Left forelimb (tissue), 1 donor: ENCODE data around the gene TENM3.
"Not testable (repeated sequence)": the region's sequence is repeated elsewhere in the genome, so short reads cannot be mapped to it uniquely, and the experiment has no call there.

ENCODE experiments used
- DNase-seq: peaks from one replicate; pipeline ENCODE4 v3.0.0-alpha.2; 2018; ENCODE audit warnings: low spot score

The TENM3 gene

DNA sequence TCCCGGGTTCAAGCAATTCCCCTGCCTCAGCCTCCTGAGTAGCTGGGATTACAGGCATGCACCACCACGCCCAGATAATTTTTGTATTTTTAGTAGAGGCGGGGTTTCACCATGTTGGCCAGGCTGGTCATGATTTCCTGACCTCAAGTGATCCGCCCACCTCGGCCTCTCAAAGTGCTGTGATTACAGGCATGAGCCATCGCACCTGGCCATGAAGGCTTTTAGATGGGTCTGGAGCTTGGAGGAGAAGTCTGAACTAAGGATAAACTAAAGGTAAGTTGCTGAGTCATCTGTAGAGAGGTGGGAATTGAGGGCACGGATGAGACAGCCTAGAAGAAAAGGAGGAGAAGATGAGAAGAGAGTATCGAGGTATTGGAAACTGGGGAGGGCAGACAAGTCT, at the start of gene TENM3:
TENM3 (plus strand) TSS at position 199 of the 400 bp plus-strand sequence. CDS start 80,619 bp downstream, outside the sequence.
- DNase-seq: not testable (repeated sequence)

DNA sequence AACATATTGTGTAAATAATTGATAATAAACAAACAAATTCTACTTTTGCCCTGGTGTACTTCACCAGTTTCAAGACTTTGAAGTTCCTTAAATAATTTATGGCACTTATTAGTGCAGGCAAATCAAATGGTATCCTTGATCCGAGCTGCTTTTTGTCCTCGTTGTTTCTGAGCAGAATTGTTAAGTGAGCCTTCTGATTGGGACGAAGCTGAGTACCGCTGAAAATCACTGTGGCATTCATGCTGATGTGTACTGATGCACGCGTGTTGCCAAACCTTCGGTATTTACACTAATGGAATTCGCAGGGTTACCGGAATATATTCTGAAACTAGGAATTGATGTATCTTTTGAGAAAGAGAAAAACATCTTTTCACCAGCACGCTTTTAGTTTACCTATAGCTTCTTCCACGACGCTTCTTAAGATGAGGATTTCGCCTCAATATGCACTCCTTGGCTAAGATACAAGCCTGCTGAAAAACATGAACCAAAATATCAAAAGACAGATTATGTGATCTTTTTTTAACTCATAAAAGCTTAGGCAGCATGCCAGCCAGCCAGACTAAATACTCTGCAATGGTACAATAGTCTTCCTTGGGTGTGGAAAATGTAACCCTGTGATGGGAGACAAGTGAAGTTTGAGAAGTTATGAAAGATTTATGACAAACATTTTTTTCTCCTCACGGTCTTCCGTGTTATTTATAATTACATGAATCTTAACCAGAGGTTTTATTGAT, 48.9 kb upstream of the TENM3 start:
- DNase-seq: no peak

DNA sequence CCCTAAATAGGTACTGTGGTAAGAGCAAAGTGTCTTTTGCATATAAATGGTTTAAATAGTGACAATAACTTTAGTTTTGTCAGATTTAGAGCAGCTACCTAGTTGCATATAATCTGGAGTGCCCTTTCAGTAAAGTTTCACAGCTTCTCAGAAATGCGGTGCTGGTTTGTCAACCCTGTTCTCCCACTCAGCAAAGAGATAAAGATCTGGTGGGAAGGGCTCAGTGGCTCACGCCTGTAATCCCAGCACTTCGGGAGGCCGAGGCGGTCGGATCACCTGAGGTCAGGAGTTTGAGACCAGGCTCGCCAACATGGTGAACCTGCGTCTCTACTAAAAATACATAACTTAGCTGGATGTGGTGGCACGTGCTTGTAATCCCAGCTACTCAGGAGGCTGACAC, 45.6 kb upstream of the TENM3 start:
- no peak for DNase-seq

DNA sequence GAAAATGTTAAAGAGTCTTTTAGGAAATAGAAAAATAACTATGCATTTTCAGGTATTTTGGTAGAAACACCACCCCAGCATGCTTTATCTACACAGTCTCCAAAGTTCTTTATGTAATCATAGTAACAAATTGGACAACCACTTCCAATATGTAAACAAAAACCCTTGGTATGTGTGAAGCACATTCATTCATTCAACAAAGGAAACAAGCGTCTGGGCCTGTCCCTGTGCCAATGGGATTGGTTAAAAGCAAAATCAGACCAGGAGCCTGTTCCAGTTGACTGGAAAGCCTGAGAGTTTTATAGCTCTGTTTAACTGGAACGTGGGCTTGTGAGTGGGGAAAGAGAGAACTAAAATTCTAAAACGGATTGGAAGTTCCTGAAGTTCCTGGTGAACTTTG, 41.3 kb upstream of the TENM3 start:
- DNase-seq: no peak

DNA sequence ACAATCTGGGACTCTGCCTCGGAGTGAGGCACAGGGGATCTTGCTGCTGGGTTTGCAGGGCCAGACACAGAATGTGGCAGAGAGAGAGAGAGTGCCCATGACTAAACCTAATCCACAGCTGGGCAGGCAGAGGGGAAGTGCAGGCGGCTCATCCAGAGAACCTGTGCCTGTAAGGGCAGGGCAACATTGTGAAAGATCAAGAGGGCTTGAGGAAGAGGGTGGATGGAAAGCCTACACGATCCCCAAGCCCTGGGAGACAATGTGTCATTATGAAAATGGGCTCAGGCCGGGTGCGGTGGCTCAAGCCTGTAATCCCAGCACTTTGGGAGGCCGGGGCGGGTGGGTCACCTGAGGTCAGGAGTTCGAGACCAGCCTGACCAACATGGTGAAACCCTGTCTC, 40.6 kb upstream of the TENM3 start:
- DNase-seq: no peak

DNA sequence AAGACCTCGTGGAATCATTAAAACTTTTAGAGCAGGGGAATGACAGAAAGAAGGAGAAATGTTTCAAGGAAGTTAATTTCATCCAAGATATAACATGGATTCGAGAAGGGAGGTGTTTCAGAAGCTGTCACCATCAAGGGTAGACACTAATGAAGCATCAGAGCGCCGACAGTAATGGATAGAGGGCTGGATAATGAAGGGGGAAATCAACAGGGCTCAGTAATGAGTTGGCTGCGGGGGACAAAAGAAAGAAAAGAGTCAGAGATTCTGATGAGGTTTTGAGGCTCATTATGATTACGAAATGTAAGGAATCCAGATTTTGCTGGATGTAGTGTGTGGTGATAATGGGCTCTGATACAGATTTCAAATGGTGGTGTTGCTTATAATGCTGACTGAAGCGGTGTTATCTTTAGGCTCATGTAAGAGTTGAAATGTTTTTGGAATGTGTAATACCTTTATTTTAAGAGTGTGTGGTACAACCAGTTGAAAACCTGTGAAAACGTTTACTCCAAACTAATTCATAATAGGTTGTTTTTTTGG, 39.3 kb upstream of the TENM3 start:
- no peak for DNase-seq

DNA sequence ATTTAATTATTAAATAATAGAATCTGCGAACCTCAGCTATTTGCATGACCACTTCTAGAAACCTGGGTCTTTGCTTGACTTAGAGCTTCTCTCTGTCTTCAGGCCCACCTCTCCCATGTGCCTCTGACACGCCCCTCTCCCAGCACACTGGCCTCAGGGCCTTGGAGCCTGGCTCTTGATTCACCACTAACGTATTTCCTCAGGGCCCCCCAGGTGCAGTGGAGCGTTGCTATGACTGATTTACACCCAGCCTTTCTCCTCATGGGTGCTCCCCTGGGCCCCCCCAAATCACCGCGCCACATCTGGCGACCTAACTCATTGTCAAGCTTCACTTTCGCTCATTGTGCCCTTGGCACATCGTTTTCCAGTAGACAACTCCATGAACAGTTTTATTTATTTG, 37.9 kb upstream of the TENM3 start:
- no peak for DNase-seq

DNA sequence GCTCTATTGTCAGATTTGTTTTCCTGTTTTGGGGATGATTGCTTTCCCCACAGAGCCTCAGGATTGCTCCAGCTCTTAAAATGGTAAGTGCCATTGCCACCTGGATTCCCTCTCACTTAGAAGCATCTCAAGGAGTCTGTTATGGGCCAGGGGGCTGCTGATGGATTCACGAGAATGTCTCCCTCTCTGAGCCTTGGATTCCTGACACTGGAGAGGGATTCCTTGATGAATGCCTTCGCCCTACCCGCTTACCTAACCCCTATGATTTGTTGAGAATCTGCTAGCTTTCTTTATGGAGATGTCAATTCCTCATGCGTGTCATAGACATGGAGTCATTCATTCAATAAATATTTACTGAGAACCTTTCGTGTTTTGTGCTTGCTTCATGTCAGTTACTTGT, 36.9 kb upstream of the TENM3 start:
- no peak for DNase-seq

DNA sequence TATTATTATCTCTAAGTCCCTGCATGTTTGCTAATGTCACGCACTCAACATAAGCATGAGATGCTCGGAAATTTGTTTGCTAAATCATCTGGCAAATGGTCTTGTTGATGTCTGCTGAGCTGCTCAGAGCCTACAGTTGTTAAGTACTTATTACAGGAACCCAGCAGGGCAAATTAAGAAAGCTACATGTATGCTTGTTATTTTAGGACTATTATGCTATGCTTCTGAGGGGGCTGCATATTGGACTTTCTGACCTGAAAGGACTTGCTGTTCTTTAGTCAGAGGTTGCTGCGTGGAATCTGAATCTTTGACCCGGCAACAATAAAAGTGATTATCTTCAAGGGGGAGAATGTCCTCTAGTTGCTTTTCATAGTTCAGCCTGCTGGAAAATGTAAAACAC, 36.3 kb upstream of the TENM3 start:
- DNase-seq: no peak

DNA sequence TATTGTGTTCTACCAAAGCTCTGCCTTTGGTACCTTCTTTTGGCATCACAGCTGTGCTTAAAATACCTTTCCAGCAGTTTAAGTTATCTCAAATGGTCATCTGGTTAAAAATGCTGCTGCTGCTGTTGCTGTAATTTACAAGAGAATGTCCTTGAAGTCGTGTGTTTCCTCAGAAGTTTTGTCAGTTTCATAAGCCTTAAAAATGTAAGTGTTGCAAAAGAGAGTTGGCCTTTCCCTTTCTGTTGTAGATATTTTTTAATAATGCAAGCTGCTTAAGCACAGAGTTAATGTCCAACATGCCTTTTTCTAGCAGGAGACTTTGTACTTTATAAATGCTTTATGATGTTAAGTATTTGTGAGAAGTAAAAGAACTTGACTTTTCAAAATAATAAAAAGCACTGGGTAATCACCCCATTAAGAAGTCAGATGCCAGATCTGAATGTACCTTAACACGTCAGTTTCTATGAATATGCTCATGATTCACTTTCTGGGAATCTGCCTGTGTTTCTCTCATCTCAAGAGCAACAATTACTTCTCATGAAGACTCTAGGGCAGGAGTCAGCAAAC, 35.3 kb upstream of the TENM3 start:
- no peak for DNase-seq

DNA sequence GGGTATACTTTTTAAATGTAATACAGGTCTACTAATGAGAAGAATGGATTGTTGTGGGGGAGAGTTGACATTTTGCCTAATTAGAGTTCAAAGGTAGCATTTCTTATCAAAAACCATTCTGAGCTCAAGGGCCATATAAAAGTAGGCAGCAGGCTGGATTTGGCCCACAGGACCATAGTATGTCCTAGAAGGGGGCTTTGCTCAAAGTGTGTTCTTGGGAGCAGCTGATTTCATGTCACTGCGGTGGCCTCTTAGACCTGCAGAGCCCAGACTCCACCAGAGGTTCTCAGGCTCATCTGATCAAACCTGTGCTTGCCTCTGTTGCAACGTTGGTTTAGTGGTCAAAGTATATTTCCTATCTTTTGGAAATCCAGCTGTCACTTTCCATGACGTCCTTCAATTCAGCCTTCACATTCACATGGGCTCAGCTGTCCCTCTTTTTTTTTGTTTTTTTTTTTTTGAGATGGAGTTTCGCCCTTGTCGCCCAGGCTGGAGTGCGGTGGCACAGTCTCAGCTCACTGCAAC, 34.6 kb upstream of the TENM3 start:
- no peak for DNase-seq

DNA sequence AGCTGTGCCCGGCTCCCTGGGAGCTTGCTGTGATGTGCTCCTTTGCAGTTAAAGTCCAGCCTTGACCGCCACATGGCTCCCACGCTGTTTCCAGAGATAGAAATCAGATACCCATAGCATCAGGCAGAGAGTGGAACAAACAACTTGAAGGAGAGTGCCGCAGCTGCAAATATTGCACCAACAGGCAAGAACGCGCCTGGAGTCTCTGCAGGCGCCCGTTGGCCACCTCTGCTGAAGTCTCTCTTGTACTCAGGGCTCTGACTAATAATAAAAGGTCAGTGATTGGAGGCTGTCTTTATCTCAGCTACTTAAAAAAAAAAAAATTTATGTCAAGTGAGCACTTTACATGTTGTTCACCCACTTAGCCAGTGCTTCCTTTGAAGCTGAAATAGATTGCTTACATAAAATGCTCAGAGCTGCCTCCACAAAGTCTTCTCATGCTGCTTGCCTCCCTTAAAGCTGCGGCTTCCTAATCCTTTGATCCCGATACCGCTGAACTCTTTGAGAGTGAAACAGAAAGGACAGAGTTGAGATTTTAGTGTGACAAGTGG, 30.9 kb upstream of the TENM3 start:
- DNase-seq: no peak

DNA sequence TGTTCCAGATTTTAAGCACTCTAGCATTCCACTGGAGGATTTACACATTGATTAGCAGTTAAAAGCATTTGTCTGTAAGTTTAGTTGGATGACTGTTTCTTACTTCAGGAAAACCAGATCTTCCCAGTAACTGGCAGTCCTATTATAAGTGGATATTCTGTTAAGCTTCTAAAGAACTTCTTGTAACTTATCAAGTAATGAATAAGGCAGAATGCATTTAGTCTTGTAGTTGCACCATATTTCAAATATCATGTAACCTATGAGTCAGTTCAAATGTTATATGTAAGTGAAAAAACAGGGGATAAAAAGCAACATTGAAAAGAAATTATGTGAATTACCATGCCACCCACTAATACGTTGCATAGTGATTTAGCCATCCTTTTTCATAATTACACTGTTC, 30.2 kb upstream of the TENM3 start:
- no peak for DNase-seq

DNA sequence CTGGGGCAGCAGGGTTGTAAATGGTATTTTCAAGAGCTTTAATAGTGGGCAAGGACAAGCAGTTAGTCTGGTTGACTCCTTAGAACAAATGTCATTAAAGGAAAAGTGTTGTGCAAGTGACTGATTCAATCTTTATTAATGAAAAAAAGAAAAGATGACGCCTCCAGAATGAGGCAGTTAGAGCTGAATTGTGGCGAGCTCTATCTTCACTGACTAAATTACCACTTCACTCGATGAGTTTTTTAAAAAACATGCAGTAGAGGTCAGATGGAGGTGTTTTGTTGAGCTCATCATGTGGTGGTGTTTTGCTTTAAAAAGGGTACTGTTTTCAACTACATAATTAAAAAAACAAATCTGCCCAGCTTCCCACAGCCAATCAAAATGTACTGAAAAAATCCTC, 28.1 kb upstream of the TENM3 start:
- no peak for DNase-seq

DNA sequence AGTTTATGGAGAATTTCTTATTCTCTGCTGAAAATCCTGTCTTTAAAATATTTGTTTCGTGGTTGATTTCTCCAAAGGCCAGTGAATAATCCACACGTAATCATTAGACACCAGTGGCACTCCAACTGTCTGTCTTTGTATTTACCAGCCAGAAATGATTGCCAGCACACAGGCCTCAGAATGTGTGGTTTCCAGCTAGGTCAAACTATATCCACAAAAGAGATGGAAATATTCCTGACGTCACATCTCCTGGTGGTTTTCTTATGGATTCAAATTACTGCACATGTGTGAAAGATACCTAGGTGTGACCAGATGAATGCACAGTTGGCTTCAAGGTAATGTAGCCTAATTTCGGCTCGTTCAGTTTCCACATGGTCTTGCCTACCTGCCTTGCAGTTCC, 27.2 kb upstream of the TENM3 start:
- DNase-seq: no peak

DNA sequence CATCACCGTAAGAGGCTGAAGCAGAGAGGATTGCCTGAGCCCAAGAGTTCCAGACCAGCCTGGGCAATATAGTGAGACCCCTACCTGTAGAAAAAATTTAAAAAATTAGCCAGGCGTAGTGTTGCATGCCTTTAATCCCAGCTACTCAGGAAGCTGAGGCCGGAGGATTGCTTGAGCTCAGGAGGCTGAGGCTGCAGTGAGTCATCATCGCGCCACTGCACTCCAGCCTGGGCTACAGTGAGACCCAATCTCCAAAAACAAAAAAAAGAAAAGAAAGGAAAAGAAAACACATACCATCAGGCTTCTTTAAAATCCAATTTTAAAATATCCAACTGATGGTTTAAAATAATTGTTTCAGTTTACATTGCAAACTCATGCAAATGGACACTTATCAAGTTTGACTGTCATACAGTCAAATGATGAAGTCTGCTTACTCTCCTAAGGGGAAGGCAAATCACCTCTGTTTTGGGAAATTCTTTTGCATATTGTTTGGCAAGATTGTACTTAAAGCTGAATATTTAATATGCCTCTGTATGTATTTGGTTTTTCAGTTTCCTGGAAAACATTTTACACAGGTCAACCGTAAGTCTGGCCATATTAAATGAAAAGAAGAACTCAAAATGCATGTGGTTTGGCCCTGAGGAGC, 23.7 kb upstream of the TENM3 start:
- no peak for DNase-seq

DNA sequence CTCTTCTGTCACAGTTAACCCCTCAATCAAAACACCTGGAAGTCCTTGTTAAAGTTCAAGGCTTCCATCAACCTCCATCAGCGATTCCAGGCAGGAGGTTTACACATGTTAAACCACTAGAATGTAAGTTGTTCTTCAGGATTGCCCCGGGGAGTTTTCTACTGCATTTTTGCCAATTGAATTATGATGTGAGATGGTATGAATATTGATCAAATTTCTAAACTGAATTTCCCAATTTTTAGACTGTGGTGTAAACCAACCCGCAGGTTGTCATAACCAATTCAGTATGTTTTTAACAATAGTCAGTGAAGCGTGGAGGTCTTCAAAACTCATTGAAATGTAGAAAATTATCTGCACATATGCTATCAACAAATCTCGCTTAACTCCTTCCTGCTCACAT, 21.2 kb upstream of the TENM3 start:
- DNase-seq: no peak

DNA sequence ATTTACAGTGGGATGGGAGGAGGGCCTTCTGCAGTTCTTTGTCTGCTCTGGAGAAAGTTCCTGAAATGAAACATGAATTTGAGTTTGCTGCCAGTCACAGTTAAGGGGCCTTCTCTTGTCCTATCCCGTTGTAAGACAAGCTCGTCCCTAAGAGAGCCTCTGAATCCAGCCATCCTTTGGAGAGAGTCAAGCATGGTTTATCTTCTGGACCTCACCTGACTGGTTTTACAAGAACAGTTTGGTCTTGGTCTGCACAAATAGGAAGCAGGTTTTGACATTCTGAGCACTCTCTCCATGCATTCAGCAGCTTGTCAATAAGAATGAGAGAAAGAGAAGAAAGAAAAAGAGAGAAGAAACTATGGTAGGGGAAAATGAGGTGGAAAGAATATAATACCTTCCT, 20.4 kb upstream of the TENM3 start:
- DNase-seq: no peak

DNA sequence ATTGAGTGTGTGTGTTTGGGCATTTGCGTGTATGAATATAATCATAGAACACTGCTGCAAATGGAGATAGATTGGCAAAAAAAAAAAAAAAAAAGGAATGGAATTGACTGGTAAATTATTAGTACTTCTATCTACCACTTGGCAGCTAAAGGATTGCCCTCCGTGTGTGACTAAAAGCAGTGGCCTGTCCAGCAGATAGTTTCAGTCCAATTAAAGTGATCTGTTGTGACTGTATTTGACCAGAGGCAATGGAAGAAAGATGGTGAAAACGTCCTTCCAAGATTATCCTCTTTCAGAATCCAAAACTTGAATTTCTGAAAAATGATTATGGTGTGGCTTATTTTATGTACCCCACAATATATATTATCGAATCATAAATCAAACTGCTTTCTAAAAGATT, 19.5 kb upstream of the TENM3 start:
- no peak for DNase-seq

DNA sequence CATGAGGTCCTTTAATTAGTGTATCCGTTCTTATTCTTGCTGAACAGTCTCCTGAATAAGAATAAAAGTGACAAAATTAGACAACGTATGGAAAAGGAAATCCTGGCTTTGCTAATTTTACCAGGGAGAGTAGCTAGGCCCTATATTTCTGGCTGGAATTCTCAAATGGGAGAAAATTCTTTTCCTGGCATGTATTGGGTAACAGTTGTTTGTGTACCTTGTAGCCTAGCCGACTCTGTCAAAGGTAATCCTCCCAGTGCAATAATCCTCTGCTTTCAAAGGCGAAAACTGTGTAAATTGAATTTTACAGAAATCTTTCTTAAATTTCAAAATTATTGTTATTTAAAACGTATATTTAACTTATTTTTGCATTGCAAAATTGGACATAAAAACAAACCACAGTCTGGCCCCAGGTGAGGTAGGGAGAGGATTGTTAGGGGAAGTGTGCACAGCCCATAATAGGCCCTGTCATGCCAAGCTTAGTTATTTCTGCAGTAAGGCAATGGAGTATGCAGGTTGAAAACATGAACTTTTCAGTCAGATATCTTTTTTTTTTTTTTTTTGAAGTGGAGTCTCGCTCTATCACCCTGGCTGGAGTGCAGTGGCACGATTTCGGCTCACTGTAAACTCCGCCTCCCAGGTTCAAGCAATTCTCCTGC, 18.9 kb upstream of the TENM3 start:
- DNase-seq: no peak

DNA sequence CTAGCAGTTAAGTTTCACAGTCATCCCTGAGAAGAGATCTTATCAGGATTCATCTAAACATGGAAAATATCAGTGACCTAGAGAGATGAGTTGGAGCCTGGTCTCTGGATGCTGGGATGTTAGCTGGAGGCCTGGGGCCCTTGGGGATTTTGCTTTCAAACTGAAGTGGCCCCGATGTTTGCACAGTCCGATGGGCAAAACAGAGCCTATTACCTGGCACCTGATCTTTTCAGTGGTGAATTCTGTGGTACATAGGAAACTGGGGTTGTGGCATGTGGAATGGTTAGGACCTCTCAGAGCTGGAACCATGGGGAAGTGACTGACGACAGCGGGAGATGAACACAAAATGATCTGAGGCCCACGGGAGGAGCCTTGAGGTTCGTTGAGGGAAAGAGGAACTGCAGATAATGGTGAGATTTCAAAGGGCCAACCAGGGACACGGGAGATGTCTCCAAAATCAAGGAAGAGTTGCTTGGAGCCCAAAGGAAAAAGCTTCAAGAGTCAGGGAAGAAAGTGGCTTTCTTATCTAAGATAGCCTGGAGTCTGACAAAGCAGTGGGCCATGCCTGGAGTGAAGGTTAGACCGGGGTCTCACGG, 17.8 kb upstream of the TENM3 start:
- no peak for DNase-seq

DNA sequence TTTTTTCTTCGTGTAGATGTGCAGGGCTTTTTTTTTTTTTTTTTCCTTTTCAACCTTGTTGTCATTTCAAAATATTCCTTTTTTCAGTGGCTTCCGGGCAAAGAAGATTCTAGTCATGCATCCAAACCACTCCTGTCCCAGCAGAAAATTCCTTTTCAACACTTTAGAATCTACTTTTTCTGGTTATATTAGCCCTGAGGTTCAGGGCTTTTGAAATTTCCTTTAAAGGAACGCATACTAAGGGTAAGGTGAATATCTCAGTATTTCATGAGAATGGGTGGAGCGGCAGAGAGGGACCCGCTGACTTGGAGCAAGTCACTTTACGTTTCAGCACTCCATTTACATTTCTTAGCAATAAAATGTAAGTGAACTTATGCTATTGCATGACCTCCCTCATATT, 15.6 kb upstream of the TENM3 start:
- DNase-seq: no peak
